Erythroblast (primary cell): ENCODE results near the gene KRT13.

ENCODE experiments used
- GATA1 ChIP-seq: IDR thresholded peaks from 2 replicates; pipeline ENCODE4 v1.6.1; 2011; ENCODE audit warnings: low read depth, mild to moderate bottlenecking, control low read depth, low read length, moderate library complexity
- POLR2A ChIP-seq: IDR thresholded peaks from 2 replicates; pipeline ENCODE4 v1.6.1; 2011; ENCODE audit warnings: mild to moderate bottlenecking, low read length

GRCh38 chr17:41499714-41500113 lies 5.7 kb downstream of the KRT13 start:
- TF ChIP-seq POLR2A (no peak), GATA1 (no peak)
